SU-DHL-6 (cell line): ENCODE results near the gene PLXNC1.
A peak's percentile ranks its signal among the peaks of the same experiment; 100 is the strongest.

ENCODE experiments used
- H2AFZ ChIP-seq: fragments of 200-600 bp; sonication (generic); 2 replicates; pipeline ENCODE4 v1.6.1; 2014; ENCODE audit warnings: low read depth, mild to moderate bottlenecking, moderate library complexity, mixed read lengths, antibody characterized with exemption, low read length; ENCODE audit not compliant: severe bottlenecking
- H3F3A ChIP-seq: fragments of 200-600 bp; shearing (Covaris generic); 2 replicates; pipeline ENCODE4 v1.6.0; 2016; ENCODE audit warnings: antibody characterized with exemption, mild to moderate bottlenecking; ENCODE audit not compliant: insufficient read depth
- H3K27ac ChIP-seq: fragments of 200-600 bp; sonication (generic); 2 replicates; pipeline ENCODE4 v1.5.1; 2016; ENCODE audit warnings: low read depth, mild to moderate bottlenecking, low read length, moderate library complexity, mixed read lengths
- H3K27me3 ChIP-seq: fragments of 200-600 bp; sonication (generic), shearing (Covaris generic); 2 replicates; pipeline ENCODE4 v1.6.0; 2014; ENCODE audit warnings: mild to moderate bottlenecking, low read length
- H3K36me3 ChIP-seq: fragments of 200-600 bp; sonication (generic); 2 replicates; pipeline ENCODE4 v1.6.1; 2014; ENCODE audit warnings: mild to moderate bottlenecking, low read length, mixed read lengths
- H3K4me2 ChIP-seq: fragments of 300-600, 200-600 bp; shearing (Covaris generic), sonication (generic); 2 replicates; pipeline ENCODE4 v1.6.0; 2014; ENCODE audit warnings: low read length, low read depth, mild to moderate bottlenecking; ENCODE audit not compliant: poor library complexity, severe bottlenecking
- H3K4me3 ChIP-seq: fragments of 200-600 bp; sonication (generic); 2 replicates; pipeline ENCODE4 v1.5.1; 2014; ENCODE audit warnings: antibody characterized with exemption, low read length, mild to moderate bottlenecking, mixed read lengths; ENCODE audit not compliant: insufficient read depth, poor library complexity, severe bottlenecking
- H3K79me2 ChIP-seq: fragments of 200-600 bp; sonication (generic); 2 replicates; pipeline ENCODE4 v1.6.1; 2014; ENCODE audit warnings: mild to moderate bottlenecking, low read length, moderate library complexity; ENCODE audit not compliant: insufficient read depth
- H3K9ac ChIP-seq: fragments of 200-600 bp; sonication (generic); 2 replicates; pipeline ENCODE4 v1.7.0; 2014; ENCODE audit warnings: mild to moderate bottlenecking, low read length
- H3K9me2 ChIP-seq: fragments of 200-600 bp; sonication (generic); replicated peaks from 2 replicates; pipeline ENCODE4 v1.6.1; 2014; ENCODE audit warnings: low read length; ENCODE audit not compliant: insufficient read depth
- H3K9me3 ChIP-seq: fragments of 200-600 bp; sonication (generic); 2 replicates; pipeline ENCODE4 v1.6.1; 2014; ENCODE audit warnings: low read length, mixed read lengths; ENCODE audit not compliant: insufficient read depth
- H4K20me1 ChIP-seq: fragments of 200-600 bp; sonication (generic); 2 replicates; pipeline ENCODE4 v1.6.1; 2014; ENCODE audit warnings: low read depth, mild to moderate bottlenecking, antibody characterized with exemption, low read length, moderate library complexity, mixed read lengths
- EZH2phosphoT487 ChIP-seq: fragments of 200-600 bp; sonication (generic), shearing (Covaris generic); conservative IDR thresholded peaks from 2 replicates; pipeline ENCODE4 v1.6.1; 2018; ENCODE audit warnings: mild to moderate bottlenecking, antibody characterized with exemption, low read length, moderate library complexity, mixed read lengths
- TF ChIP-seq, protein P1 (sequence below): fragments of 200-600 bp; sonication (generic); IDR thresholded peaks from one replicate; pipeline ENCODE4 v1.5.1; 2017; ENCODE audit warnings: antibody characterized with exemption, mild to moderate bottlenecking, low read length, moderate library complexity; ENCODE audit not compliant: insufficient read depth, poor library complexity, severe bottlenecking

Gene PLXNC1

GRCh38 chr12:94147387-94147990, 888 bp upstream of the PLXNC1 start:
- Histone ChIP-seq H3K4me2 (peak overlapping the region; percentile 67), H3K9ac (peak overlapping the region; percentile 69), H3K27me3 (no peaks in the 10 kb centered on the region), H3K9me3 (no peaks in the 10 kb centered on the region), H3K79me2 (no peaks in the 10 kb centered on the region), H2AFZ (peak overlapping the region; percentile 46), H4K20me1 (no peaks in the 10 kb centered on the region), H3K9me2 (no peaks in the 10 kb centered on the region), H3K27ac (peak overlapping the region; percentile 66), H3F3A (peaks cover 17% of the 10 kb centered on the region; the same call in 1 of the 2 replicates), H3K4me3 (peak overlapping the region; percentile 65), H3K36me3 (no peaks in the 10 kb centered on the region)
- no peak for TF ChIP-seq EZH2phosphoT487
- TF ChIP-seq, protein P1, sequence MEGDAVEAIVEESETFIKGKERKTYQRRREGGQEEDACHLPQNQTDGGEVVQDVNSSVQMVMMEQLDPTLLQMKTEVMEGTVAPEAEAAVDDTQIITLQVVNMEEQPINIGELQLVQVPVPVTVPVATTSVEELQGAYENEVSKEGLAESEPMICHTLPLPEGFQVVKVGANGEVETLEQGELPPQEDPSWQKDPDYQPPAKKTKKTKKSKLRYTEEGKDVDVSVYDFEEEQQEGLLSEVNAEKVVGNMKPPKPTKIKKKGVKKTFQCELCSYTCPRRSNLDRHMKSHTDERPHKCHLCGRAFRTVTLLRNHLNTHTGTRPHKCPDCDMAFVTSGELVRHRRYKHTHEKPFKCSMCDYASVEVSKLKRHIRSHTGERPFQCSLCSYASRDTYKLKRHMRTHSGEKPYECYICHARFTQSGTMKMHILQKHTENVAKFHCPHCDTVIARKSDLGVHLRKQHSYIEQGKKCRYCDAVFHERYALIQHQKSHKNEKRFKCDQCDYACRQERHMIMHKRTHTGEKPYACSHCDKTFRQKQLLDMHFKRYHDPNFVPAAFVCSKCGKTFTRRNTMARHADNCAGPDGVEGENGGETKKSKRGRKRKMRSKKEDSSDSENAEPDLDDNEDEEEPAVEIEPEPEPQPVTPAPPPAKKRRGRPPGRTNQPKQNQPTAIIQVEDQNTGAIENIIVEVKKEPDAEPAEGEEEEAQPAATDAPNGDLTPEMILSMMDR: no peak

- no peak for TF ChIP-seq EZH2phosphoT487
- TF ChIP-seq, protein P1: no peak
- H3K4me3 ChIP-seq: peak overlapping the region; percentile 65
- no peaks in the 10 kb centered on the region; the same call in 1 of the 2 replicates for H3K79me2 ChIP-seq
- peaks cover 18% of the 10 kb centered on the region; the same call in 1 of the 2 replicates for H3F3A ChIP-seq
- H4K20me1 ChIP-seq: no peaks in the 10 kb centered on the region
- H2AFZ ChIP-seq: peak overlapping the region; percentile 60
- peak overlapping the region; percentile 69 for H3K9ac ChIP-seq
- no peaks in the 10 kb centered on the region for H3K36me3 ChIP-seq
- H3K27ac ChIP-seq: peak overlapping the region; percentile 62
- no peaks in the 10 kb centered on the region for H3K27me3 ChIP-seq
- no peaks in the 10 kb centered on the region for H3K9me3 ChIP-seq
- peak overlapping the region; percentile 69 for H3K4me2 ChIP-seq
- H3K9me2 ChIP-seq: no peaks in the 10 kb centered on the region
Measured at GRCh38 chr12:94148739-94149118, 352 bp downstream of the PLXNC1 start.

DNA sequence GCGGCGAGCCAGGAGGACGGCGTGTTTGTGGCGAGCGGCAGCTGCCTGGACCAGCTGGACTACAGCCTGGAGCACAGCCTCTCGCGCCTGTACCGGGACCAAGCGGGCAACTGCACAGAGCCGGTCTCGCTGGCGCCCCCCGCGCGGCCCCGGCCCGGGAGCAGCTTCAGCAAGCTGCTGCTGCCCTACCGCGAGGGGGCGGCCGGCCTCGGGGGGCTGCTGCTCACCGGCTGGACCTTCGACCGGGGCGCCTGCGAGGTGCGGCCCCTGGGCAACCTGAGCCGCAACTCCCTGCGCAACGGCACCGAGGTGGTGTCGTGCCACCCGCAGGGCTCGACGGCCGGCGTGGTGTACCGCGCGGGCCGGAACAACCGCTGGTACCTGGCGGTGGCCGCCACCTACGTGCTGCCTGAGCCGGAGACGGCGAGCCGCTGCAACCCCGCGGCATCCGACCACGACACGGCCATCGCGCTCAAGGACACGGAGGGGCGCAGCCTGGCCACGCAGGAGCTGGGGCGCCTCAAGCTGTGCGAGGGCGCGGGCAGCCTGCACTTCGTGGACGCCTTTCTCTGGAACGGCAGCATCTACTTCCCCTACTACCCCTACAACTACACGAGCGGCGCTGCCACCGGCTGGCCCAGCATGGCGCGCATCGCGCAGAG, 873 bp downstream of the PLXNC1 start:
- H3K27me3 ChIP-seq: no peaks in the 10 kb centered on the region
- TF ChIP-seq, protein P1: peak; percentile 66
- TF ChIP-seq EZH2phosphoT487: no peak
- no peaks in the 10 kb centered on the region for H3K36me3 ChIP-seq
- no peaks in the 10 kb centered on the region for H3K9me2 ChIP-seq
- peak overlapping the region; percentile 62 for H3K27ac ChIP-seq
- peak overlapping the region; percentile 69 for H3K9ac ChIP-seq
- no peaks in the 10 kb centered on the region; the same call in 1 of the 2 replicates for H3K79me2 ChIP-seq
- H4K20me1 ChIP-seq: no peaks in the 10 kb centered on the region
- peak overlapping the region; percentile 60 for H2AFZ ChIP-seq
- peak overlapping the region; percentile 69 for H3K4me2 ChIP-seq
- H3F3A ChIP-seq: peaks cover 18% of the 10 kb centered on the region; the same call in 1 of the 2 replicates
- H3K9me3 ChIP-seq: no peaks in the 10 kb centered on the region
- H3K4me3 ChIP-seq: peak overlapping the region; percentile 65
